Breast epithelium (tissue), 4 donors: Measurements from ENCODE around the gene NCOA1. TPM values are rescaled to one million over a fixed set of nuclear protein-coding genes. Genes with fewer than 3 reads are reported as not detected.
A peak's percentile ranks its signal among the peaks of the same experiment; 100 is the strongest.

ENCODE experiments used
- DNase-seq, 2 donors: peaks; one replicate each; pipeline ENCODE4 v3.0.0-alpha.2; 2019; ENCODE audit warnings: low spot score in 2 of 2
- H3K27ac ChIP-seq, 2 donors: fragments of 200-600 bp; sonication (generic) in 1 of 2; one replicate each; pipeline ENCODE4 v1.5.1; 2016 to 2019; ENCODE audit warnings: mild to moderate bottlenecking in 1 of 2
- H3K27me3 ChIP-seq, 2 donors: fragments of 200-600 bp; sonication (generic) in 1 of 2; one replicate each; pipeline versions ENCODE4 v1.5.1 to v1.6.0; 2017 to 2019; ENCODE audit warnings: control low read depth in 1 of 2, mild to moderate bottlenecking in 1 of 2
- H3K36me3 ChIP-seq: fragments of 200-600 bp; one replicate; pipeline ENCODE4 v1.5.1; 2019
- H3K4me1 ChIP-seq, 2 donors: fragments of 200-600 bp; sonication (generic); one replicate each; pipeline ENCODE4 v1.5.1; 2016 to 2019; ENCODE audit warnings: control low read depth in 1 of 2
- H3K4me3 ChIP-seq, 3 donors: fragments of 200-600 bp; sonication (generic); 1 replicate in 2 of 3; 2 replicates in 1 of 3; pipeline ENCODE4 v1.5.1; 2016 to 2019; ENCODE audit warnings: mild to moderate bottlenecking in 3 of 3, moderate library complexity in 2 of 3
- H3K9me3 ChIP-seq, 2 donors: fragments of 200-600 bp; sonication (generic) in 1 of 2; one replicate each; pipeline ENCODE4 v1.5.1; 2016 to 2019; ENCODE audit warnings: control low read depth in 1 of 2
- POLR2A ChIP-seq: fragments of 450-650 bp; IDR thresholded peaks from one replicate; pipeline ENCODE4 v1.6.1; 2016; ENCODE audit warnings: antibody characterized with exemption, mild to moderate bottlenecking, moderate library complexity
- POLR2AphosphoS5 ChIP-seq, 3 donors: sonication (generic); formaldehyde crosslinking; IDR thresholded peaks; one replicate each; pipeline ENCODE4 v1.6.1; 2017; ENCODE audit warnings: antibody characterized with exemption in 3 of 3
- intact Hi-C: fragments of 100-400 bp; cut with DNase I; formaldehyde crosslinking; loops from one replicate; pipeline ENCODE4 v1.15.1; 2023; ENCODE audit warnings: low total_unique reads
- total RNA-seq, 3 donors: library from RNA; depleted of rRNA; stranded (reverse); fragments of >200 nt; gene quantifications; one replicate each; pipeline ENCODE4 v1.1.0, GENCODE V29; 2016
- TF ChIP-seq, protein P1 (sequence below), 3 donors: fragments of 450-650 bp; IDR thresholded peaks; one replicate each; pipeline ENCODE4 v1.5.1; 2016 to 2017; ENCODE audit warnings: antibody characterized with exemption in 3 of 3, mild to moderate bottlenecking in 3 of 3, moderate library complexity in 3 of 3

NCOA1 gene
- total RNA-seq, 3 donors from 2014 or later, result 66.4 to 83.4 (median 69.2) TPM

GRCh38 chr2:24683408-24683807, 192.4 kb downstream of the NCOA1 start:
- no peaks in the 10 kb centered on the region for H3K36me3 ChIP-seq
- no peaks in the 10 kb centered on the region for H3K9me3 ChIP-seq
- no peak for TF ChIP-seq POLR2AphosphoS5 (IDR thresholded peaks at IDR 0.05)
- no peak for TF ChIP-seq POLR2A
- TF ChIP-seq, protein P1, sequence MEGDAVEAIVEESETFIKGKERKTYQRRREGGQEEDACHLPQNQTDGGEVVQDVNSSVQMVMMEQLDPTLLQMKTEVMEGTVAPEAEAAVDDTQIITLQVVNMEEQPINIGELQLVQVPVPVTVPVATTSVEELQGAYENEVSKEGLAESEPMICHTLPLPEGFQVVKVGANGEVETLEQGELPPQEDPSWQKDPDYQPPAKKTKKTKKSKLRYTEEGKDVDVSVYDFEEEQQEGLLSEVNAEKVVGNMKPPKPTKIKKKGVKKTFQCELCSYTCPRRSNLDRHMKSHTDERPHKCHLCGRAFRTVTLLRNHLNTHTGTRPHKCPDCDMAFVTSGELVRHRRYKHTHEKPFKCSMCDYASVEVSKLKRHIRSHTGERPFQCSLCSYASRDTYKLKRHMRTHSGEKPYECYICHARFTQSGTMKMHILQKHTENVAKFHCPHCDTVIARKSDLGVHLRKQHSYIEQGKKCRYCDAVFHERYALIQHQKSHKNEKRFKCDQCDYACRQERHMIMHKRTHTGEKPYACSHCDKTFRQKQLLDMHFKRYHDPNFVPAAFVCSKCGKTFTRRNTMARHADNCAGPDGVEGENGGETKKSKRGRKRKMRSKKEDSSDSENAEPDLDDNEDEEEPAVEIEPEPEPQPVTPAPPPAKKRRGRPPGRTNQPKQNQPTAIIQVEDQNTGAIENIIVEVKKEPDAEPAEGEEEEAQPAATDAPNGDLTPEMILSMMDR (IDR thresholded peaks at IDR 0.05), result no peak
- no peaks in the 10 kb centered on the region for H3K4me1 ChIP-seq
- H3K27ac ChIP-seq, result peak overlapping the region in 1 of 2 donors; percentile 46
- intact Hi-C loops, result no loop called here
- H3K27me3 ChIP-seq, result no peaks in the 10 kb centered on the region
- no peak overlapping the region for H3K4me3 ChIP-seq
- DNase-seq, result no peak

- no peak overlapping the region for H3K27ac ChIP-seq
- TF ChIP-seq POLR2A (no peak), POLR2AphosphoS5 (IDR thresholded peaks at IDR 0.05) (no peak)
- TF ChIP-seq, protein P1 (IDR thresholded peaks at IDR 0.05), result no peak
- H3K27me3 ChIP-seq, result no peaks in the 10 kb centered on the region
- H3K9me3 ChIP-seq, result no peaks in the 10 kb centered on the region
- DNase-seq, result no peak
- no peaks in the 10 kb centered on the region for H3K36me3 ChIP-seq
- no peaks in the 10 kb centered on the region for H3K4me1 ChIP-seq
- no peak overlapping the region for H3K4me3 ChIP-seq
- intact Hi-C loops, result no loop called here
These were observed 199.5 kb downstream of the NCOA1 start for GRCh38 chr2:24690524-24690923.

DNA sequence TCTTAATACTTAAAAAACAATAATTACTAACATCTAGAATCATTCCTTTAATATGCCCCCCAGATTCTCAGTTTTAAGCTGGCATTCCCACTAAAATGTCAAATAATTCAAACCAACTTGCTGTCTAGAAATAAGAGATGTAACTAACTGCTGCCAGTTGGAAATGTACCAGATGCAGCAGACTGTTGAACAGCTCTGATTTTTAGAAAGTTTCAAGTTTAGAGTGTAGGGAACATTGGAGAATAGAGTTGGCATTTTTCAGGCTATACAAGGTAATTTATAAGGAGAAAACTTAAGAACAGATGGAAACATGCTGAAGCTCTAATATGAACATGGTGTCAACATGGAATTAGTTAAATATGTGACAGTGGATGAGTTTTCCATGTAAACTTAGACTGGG, 200.8 kb downstream of the NCOA1 start:
- no peak for DNase-seq
- H3K36me3 ChIP-seq, result no peaks in the 10 kb centered on the region
- no peak overlapping the region for H3K27ac ChIP-seq
- no peak overlapping the region for H3K4me3 ChIP-seq
- no peaks in the 10 kb centered on the region for H3K4me1 ChIP-seq
- TF ChIP-seq POLR2AphosphoS5 (IDR thresholded peaks at IDR 0.05) (no peak), POLR2A (no peak)
- TF ChIP-seq, protein P1 (IDR thresholded peaks at IDR 0.05), result no peak
- no peaks in the 10 kb centered on the region for H3K27me3 ChIP-seq
- no peaks in the 10 kb centered on the region for H3K9me3 ChIP-seq
- intact Hi-C loops, result no loop called here

DNA sequence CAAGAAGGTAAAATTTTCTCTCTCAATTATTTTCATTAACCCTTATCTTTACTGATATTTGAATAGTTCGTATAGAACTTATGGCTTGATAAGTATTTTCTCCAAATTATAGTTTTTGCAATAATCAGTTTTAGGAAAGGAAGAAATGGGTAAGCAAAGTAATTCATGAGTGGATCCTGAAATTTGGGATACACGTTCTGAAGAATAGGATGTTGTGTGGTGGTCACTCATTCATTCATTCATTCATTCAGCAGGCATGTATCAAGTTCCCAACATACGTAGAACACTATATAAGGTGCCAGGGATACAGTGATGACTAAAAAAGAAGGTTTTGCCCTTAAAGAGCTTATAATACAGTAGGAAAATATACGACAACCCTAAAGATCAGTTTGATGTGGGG, 206.7 kb downstream of the NCOA1 start:
- no peak for DNase-seq
- H3K27ac ChIP-seq, result no peak overlapping the region
- H3K4me1 ChIP-seq, result no peaks in the 10 kb centered on the region
- no peaks in the 10 kb centered on the region for H3K9me3 ChIP-seq
- H3K4me3 ChIP-seq, result no peak overlapping the region
- TF ChIP-seq, protein P1 (IDR thresholded peaks at IDR 0.05), result no peak
- TF ChIP-seq POLR2A (no peak), POLR2AphosphoS5 (IDR thresholded peaks at IDR 0.05) (no peak)
- intact Hi-C loops, result no loop called here
- H3K36me3 ChIP-seq, result no peaks in the 10 kb centered on the region
- H3K27me3 ChIP-seq, result no peaks in the 10 kb centered on the region

DNA sequence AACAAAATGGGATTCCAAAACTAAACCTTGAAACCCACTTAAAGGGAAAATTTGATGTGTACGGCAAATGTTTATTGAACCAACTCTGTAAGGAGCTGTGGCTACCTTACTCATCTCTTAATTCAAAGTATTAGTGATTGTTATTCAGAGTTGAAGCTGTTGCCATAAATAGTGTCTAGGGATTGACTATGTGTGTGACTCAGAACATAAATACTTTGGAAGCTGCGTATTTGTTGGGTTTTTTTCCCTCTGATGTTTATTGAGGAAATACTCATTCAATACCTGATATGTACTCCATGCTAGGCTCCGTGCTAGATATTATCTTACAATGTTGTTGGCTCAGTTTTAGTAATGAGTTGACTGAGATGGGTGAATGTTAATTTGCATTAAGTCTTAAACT, 211.7 kb downstream of the NCOA1 start:
- H3K27me3 ChIP-seq, result no peaks in the 10 kb centered on the region
- no peak for DNase-seq
- H3K4me3 ChIP-seq, result no peak overlapping the region
- no peaks in the 10 kb centered on the region for H3K4me1 ChIP-seq
- TF ChIP-seq, protein P1 (IDR thresholded peaks at IDR 0.05), result no peak
- no peak for TF ChIP-seq POLR2AphosphoS5 (IDR thresholded peaks at IDR 0.05)
- no peak for TF ChIP-seq POLR2A
- H3K36me3 ChIP-seq, result no peaks in the 10 kb centered on the region
- intact Hi-C loops, result no loop called here
- no peaks in the 10 kb centered on the region for H3K9me3 ChIP-seq
- H3K27ac ChIP-seq, result no peak overlapping the region
